ENCODE results near the gene KEAP1.

KEAP1 gene

GRCh38 chr19:10523135-10523636, 20.0 kb upstream of the KEAP1 start:
- no peak for DNase-seq (ENCODE audit: low read depth)

- no peak for DNase-seq (ENCODE audit: low read depth)
Measured at GRCh38 chr19:10521461-10522171, 18.5 kb upstream of the KEAP1 start.

DNA sequence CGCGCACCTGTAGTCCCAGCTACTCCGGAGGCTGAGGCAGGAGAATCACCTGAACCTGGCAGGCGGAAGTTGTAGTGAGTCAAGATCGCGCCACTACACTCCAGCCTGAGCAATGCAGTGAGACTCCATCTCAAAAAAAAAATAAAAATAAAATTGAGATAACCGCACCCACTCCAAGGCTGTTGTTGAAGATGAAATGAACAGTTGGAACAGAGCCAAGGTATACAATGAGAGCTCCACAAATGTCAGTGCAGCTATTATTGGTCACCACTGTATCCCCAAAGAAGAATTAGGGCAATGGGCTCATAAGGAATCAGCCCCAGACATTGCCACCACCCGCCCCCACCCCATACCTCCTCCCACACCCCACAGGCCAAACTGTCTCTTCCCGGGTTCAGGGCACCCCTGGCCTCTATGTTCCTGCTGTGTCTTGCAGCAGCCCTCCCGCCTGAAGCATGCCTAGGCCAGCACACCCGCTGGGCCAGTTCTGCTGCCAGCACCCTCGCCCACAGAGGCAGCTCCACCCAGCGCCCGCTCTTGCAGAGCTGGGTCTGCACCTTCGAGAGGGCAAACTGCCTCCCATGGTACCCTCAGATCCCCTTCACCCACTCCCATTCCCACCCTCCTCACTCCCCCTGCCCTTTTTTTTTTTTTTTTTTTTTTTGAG, 17.6 kb upstream of the KEAP1 start:
- no peak for DNase-seq (ENCODE audit: low read depth)

DNA sequence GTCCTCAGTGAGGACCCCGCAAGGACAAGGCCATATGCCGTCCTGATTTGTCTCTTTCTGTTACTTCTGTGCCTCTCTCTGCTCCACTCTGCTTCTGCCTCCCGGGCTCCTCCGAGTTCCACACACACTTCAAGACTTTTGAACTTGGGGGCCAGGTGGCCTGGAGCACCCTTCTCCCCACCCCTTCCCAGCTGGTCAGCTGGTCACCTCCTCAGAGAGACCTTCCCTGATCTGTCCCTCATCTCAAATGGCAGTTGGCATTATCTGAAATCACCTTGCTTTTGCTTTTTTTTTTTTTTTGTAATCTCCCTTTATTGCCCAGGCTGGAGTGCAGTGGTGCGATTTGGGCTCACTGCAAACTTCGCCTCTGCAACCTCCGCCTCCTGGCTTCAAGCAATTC, 16.3 kb upstream of the KEAP1 start:
- DNase-seq (ENCODE audit: low read depth): no peak

- DNase-seq (ENCODE audit: low read depth): no peak
Measured at GRCh38 chr19:10518444-10519361, 15.5 kb upstream of the KEAP1 start.

- DNase-seq (ENCODE audit: low read depth): no peak
Measured at GRCh38 chr19:10517760-10518443, 14.7 kb upstream of the KEAP1 start.

GRCh38 chr19:10517361-10517759, 14.2 kb upstream of the KEAP1 start, which contains the start of gene S1PR5:
Gene S1PR5, minus strand, starts transcription at chr19:10517447. Its CDS starts 2,436 bp downstream, at chr19:10515011.
- no peak for DNase-seq (ENCODE audit: low read depth)

- DNase-seq (ENCODE audit: low read depth): no peak
Measured at GRCh38 chr19:10516671-10517286, 13.6 kb upstream of the KEAP1 start.

- no peak for DNase-seq (ENCODE audit: low read depth)
Measured at GRCh38 chr19:10516064-10516385, 12.9 kb upstream of the KEAP1 start.

GRCh38 chr19:10514211-10515145, 11.3 kb upstream of the KEAP1 start:
- DNase-seq (ENCODE audit: low read depth): no peak

- DNase-seq (ENCODE audit: low read depth): no peak
Measured at GRCh38 chr19:10513223-10513622, 10.1 kb upstream of the KEAP1 start.

DNA sequence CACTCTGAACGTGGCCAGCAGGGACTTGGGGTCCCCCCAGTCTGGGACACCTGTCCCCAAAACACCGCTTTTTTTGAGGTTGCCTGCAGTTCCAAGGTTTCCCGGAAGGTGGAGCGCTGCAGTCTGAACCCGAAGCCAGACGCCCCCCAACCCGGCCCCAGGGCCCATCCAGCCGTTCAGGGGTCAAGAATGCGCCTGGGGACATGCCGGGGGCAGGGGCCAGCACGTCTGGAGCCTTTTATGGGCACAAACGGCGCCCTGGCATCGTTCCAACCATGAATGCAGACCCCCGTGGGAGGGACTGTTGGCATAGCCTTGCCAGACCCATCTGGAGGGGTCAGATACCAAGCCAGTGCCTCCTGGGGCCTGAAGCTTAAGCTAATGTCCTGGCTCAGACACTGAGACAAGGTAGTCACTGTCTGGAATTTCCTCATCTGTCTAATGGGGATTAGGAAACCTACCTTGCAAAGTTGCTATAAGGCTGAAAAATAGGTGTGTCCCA, 7.2 kb upstream of the KEAP1 start:
- DNase-seq (ENCODE audit: low read depth): peak; percentile 47

- DNase-seq (ENCODE audit: low read depth): no peak
Measured at GRCh38 chr19:10508707-10509106, 5.6 kb upstream of the KEAP1 start.

DNA sequence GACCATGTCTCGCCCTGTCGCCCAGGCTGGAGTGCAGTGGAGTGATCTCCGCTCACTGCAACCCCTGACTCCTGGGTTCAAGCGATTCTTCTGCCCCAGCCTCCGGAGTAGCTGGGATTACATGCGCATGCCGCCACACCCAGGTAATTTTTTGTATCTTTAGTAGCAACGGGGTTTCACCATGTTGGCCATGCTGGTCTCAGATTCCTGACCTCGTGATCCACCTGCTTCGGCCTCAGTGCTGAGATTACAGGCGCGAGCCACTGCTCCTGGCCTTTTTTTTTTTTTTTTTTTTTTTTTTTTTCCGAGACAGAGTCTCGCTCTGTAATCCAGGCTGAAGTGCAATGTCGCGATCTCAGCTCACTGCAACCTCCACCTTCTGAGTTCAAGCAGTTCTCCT, 4.9 kb upstream of the KEAP1 start:
- DNase-seq (ENCODE audit: low read depth): no peak

GRCh38 chr19:10505583-10506229, 2.5 kb upstream of the KEAP1 start:
- peak; percentile 76 for DNase-seq (ENCODE audit: low read depth)

- DNase-seq (ENCODE audit: low read depth): peak; percentile 88
Measured at GRCh38 chr19:10502524-10503001, 593 bp downstream of the KEAP1 start.

- no peak for DNase-seq (ENCODE audit: low read depth)
Measured at GRCh38 chr19:10501971-10502523, 1.1 kb downstream of the KEAP1 start.

- DNase-seq (ENCODE audit: low read depth): no peak
Measured at GRCh38 chr19:10500247-10500592, 2.9 kb downstream of the KEAP1 start.

GRCh38 chr19:10499550-10500246, 3.5 kb downstream of the KEAP1 start:
- DNase-seq (ENCODE audit: low read depth): no peak
